ENCODE results near the gene ABI3BP.

Gene ABI3BP

GRCh38 chr3:100715176-100715575, 278.0 kb downstream of the ABI3BP start:
- Histone ChIP-seq H3K4me1 (ENCODE audit: control insufficient read depth in 1 of 2, insufficient read depth in 1 of 2, low read depth in 1 of 2, low read length in 1 of 2) (peaks cover 10 to 14% of the 10 kb centered on the region in 2 experiments), H3K9me3 (no peaks in the 10 kb centered on the region), H3K27ac (no peak overlapping the region), H3K27me3 (no peaks in the 10 kb centered on the region), H3K36me3 (peaks cover 27% of the 10 kb centered on the region), H3K4me3 (ENCODE audit: low read depth in 1 of 2, low read length in 1 of 2) (no peak overlapping the region)
- no peak for TF ChIP-seq CTCF (IDR thresholded peaks at IDR 0.05)

- no peak for TF ChIP-seq CTCF (IDR thresholded peaks at IDR 0.05)
- Histone ChIP-seq H3K27ac (peak overlapping the region; percentile 94), H3K4me1 (ENCODE audit: control insufficient read depth in 1 of 2, insufficient read depth in 1 of 2, low read depth in 1 of 2, low read length in 1 of 2) (peaks cover 19% of the 10 kb centered on the region in 2 experiments), H3K9me3 (no peaks in the 10 kb centered on the region), H3K27me3 (peaks cover 18% of the 10 kb centered on the region), H3K4me3 (ENCODE audit: low read depth in 1 of 2, low read length in 1 of 2) (peak overlapping the region; percentile 85 to 86), H3K36me3 (peaks cover 11% of the 10 kb centered on the region)
These were observed 282.8 kb downstream of the ABI3BP start for GRCh38 chr3:100710261-100710968.

GRCh38 chr3:100709842-100710260, 283.4 kb downstream of the ABI3BP start:
- Histone ChIP-seq H3K27me3 (peaks cover 18% of the 10 kb centered on the region), H3K27ac (peak overlapping the region; percentile 94), H3K4me1 (ENCODE audit: control insufficient read depth in 1 of 2, insufficient read depth in 1 of 2, low read depth in 1 of 2, low read length in 1 of 2) (peaks cover 19% of the 10 kb centered on the region in 2 experiments), H3K4me3 (ENCODE audit: low read depth in 1 of 2, low read length in 1 of 2) (peak overlapping the region; percentile 85 to 86), H3K36me3 (peaks cover 7% of the 10 kb centered on the region), H3K9me3 (no peaks in the 10 kb centered on the region)
- TF ChIP-seq CTCF (IDR thresholded peaks at IDR 0.05): no peak

- Histone ChIP-seq H3K4me1 (ENCODE audit: control insufficient read depth in 1 of 2, insufficient read depth in 1 of 2, low read depth in 1 of 2, low read length in 1 of 2) (peaks cover 19% of the 10 kb centered on the region in 2 experiments), H3K4me3 (ENCODE audit: low read depth in 1 of 2, low read length in 1 of 2) (peak within 1 kb of the TSS; percentile 85 to 86), H3K27ac (peak within 1 kb of the TSS; percentile 94), H3K9me3 (no peaks in the 10 kb centered on the region), H3K27me3 (peaks cover 18% of the 10 kb centered on the region), H3K36me3 (peaks cover 5% of the 10 kb centered on the region)
- TF ChIP-seq CTCF (IDR thresholded peaks at IDR 0.05): peak; percentile 40
These were observed 284.0 kb downstream of the ABI3BP start, which contains the start of gene TFG for GRCh38 chr3:100708989-100709841. TFG (plus strand) TSS chr3:100709494; CDS start chr3:100713686, 4,192 bp downstream.

GRCh38 chr3:100708644-100708988, 284.6 kb downstream of the ABI3BP start:
- H3K9me3 ChIP-seq: no peaks in the 10 kb centered on the region
- TF ChIP-seq CTCF (IDR thresholded peaks at IDR 0.05): no peak
- H3K27ac ChIP-seq: peak overlapping the region; percentile 94
- peak overlapping the region; percentile 85 to 86 for H3K4me3 ChIP-seq (ENCODE audit: low read depth in 1 of 2, low read length in 1 of 2)
- H3K27me3 ChIP-seq: peaks cover 18% of the 10 kb centered on the region
- H3K4me1 ChIP-seq (ENCODE audit: control insufficient read depth in 1 of 2, insufficient read depth in 1 of 2, low read depth in 1 of 2, low read length in 1 of 2): peaks cover 19% of the 10 kb centered on the region in 2 experiments
- H3K36me3 ChIP-seq: no peaks in the 10 kb centered on the region

Data from neutrophil (primary cell).